CD4-positive, alpha-beta T cell treated with Interleukin-15 for 1 hour (primary cell): ENCODE data around the gene PTPRC.

ENCODE experiments used
- DNase-seq: peaks from one replicate; pipeline ENCODE4 v3.0.0-alpha.2; 2020

Gene PTPRC

GRCh38 chr1:198772626-198773025 lies 133.8 kb downstream of the PTPRC start:
- no peak for DNase-seq

GRCh38 chr1:198773030-198773429 lies 134.2 kb downstream of the PTPRC start:
- DNase-seq: no peak

- DNase-seq: no peak
Observed at GRCh38 chr1:198773523-198773922, 134.7 kb downstream of the PTPRC start.

- no peak for DNase-seq
Observed at GRCh38 chr1:198774421-198774820, 135.6 kb downstream of the PTPRC start.

- no peak for DNase-seq
Observed at GRCh38 chr1:198775606-198776005, 136.8 kb downstream of the PTPRC start.

GRCh38 chr1:198776602-198777029 lies 137.8 kb downstream of the PTPRC start:
- peak; percentile 62 for DNase-seq

- DNase-seq: peak; percentile 42
Observed at GRCh38 chr1:198778049-198778448, 139.2 kb downstream of the PTPRC start.

- DNase-seq: no peak
Observed at GRCh38 chr1:198780376-198780775, 141.5 kb downstream of the PTPRC start.

- peak; percentile 51 for DNase-seq
Observed at GRCh38 chr1:198788561-198789064, 149.8 kb downstream of the PTPRC start.

- DNase-seq: no peak
Observed at GRCh38 chr1:198793714-198794113, 154.9 kb downstream of the PTPRC start.

GRCh38 chr1:198794498-198794897 lies 155.7 kb downstream of the PTPRC start:
- DNase-seq: no peak

- DNase-seq: no peak
Observed at GRCh38 chr1:198797656-198798055, 158.8 kb downstream of the PTPRC start.

GRCh38 chr1:198798923-198799386 lies 160.1 kb downstream of the PTPRC start:
- DNase-seq: no peak

- no peak for DNase-seq
Observed at GRCh38 chr1:198805498-198806151, 166.8 kb downstream of the PTPRC start.

- DNase-seq: no peak
Observed at GRCh38 chr1:198806861-198807260, 168.0 kb downstream of the PTPRC start.
